ENCODE results near the gene PDZRN4.

DNA sequence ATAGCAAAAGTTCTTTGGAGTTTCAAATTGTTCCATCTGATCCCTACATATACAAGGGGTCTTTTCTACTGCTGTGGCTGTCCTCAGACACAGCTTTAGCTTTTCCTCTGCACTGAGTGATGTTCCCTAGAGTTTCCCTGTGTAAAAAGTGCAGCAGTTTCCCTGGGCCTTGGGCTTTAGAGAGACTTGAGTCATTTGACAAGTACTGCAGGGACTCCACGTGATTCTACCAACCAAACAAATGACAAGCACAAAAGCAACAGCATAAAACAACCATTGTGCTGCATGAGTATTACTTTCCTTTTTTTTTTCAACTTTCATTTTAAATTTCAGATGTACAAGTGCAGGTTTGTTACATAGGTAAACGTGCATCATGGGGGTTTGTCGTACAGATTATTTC lies 272.8 kb downstream of the PDZRN4 start:
- TF ChIP-seq, protein P1, sequence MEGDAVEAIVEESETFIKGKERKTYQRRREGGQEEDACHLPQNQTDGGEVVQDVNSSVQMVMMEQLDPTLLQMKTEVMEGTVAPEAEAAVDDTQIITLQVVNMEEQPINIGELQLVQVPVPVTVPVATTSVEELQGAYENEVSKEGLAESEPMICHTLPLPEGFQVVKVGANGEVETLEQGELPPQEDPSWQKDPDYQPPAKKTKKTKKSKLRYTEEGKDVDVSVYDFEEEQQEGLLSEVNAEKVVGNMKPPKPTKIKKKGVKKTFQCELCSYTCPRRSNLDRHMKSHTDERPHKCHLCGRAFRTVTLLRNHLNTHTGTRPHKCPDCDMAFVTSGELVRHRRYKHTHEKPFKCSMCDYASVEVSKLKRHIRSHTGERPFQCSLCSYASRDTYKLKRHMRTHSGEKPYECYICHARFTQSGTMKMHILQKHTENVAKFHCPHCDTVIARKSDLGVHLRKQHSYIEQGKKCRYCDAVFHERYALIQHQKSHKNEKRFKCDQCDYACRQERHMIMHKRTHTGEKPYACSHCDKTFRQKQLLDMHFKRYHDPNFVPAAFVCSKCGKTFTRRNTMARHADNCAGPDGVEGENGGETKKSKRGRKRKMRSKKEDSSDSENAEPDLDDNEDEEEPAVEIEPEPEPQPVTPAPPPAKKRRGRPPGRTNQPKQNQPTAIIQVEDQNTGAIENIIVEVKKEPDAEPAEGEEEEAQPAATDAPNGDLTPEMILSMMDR (IDR thresholded peaks at IDR 0.05 in 8 of 11, conservative IDR thresholded peaks at IDR 0.05 in 3 of 11) = no peak
- TF ChIP-seq POLR2A (IDR thresholded peaks at IDR 0.05) = no peak
- TF ChIP-seq POLR2AphosphoS5 (IDR thresholded peaks at IDR 0.05) = no peak

Data from spleen (tissue), 7 donors.